ENCODE results near the gene EPHB6.

The EPHB6 gene

DNA sequence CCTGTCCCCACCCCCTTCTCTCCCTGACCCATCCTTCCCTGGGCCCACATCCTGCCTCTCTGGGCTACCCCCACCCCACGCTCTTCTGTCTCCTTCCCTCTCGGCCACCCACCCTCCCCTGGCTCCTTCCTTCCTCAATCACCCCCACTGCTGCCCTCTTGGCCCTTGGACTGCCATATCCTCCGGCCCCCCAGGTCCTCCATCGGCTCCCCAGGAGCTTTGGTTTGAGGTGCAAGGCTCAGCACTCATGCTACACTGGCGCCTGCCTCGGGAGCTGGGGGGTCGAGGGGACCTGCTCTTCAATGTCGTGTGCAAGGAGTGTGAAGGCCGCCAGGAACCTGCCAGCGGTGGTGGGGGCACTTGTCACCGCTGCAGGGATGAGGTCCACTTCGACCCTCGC, 10.9 kb downstream of the EPHB6 start:
- H3K36me3 ChIP-seq (ENCODE audit: insufficient read depth, low read length) = no peaks in the 10 kb centered on the region
- H3K9ac ChIP-seq (ENCODE audit: insufficient read length) = no peak overlapping the region
- no peaks in the 10 kb centered on the region for H3K9me3 ChIP-seq (ENCODE audit: low read depth, low read length)
- DNase-seq (ENCODE audit: low read depth, low spot score) = no peak
- H3K4me3 ChIP-seq = no peak overlapping the region
- no peak overlapping the region for H3K27ac ChIP-seq
- TF ChIP-seq EZH2 (IDR thresholded peaks at IDR 0.05) (no peak), FOXP2 (optimal IDR thresholded peaks at IDR 0.05; ENCODE audit: control extremely low read depth, extremely low read length, insufficient read depth) (no peak), POLR2AphosphoS5 (IDR thresholded peaks at IDR 0.05; ENCODE audit: borderline replicate concordance, low read depth, low read length) (no peak)

DNA sequence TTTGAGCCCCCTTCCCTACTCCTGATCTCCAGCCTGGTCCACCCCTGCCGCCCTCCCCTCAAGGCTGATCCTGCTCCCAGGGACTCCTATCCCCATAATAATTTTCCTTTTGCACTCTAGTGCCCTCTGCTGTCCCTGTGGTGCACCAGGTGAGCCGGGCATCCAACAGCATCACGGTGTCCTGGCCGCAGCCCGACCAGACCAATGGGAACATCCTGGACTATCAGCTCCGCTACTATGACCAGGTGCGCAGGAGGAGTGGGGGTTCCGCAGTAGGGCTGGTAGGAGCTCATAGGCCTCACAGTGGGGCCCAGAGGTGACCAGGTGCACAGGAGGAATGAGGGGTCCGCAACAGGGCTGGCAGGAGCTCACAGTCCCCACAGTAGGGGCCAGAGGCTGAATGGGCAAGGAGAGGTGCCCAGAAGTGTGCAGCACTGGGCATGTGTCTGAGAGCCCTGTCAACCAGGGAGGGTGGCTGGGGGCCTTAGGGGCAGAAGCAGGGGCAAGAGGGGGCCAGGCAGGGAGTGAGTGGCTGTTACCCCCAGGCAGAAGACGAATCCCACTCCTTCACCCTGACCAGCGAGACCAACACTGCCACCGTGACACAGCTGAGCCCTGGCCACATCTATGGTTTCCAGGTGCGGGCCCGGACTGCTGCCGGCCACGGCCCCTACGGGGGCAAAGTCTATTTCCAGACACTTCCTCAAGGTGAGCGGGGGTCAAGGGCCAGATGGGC, 11.7 kb downstream of the EPHB6 start:
- Histone ChIP-seq H3K9ac (ENCODE audit: insufficient read length) (no peak overlapping the region), H3K9me3 (ENCODE audit: low read depth, low read length) (no peaks in the 10 kb centered on the region), H3K27ac (no peak overlapping the region), H3K4me3 (no peak overlapping the region), H3K36me3 (ENCODE audit: insufficient read depth, low read length) (no peaks in the 10 kb centered on the region)
- DNase-seq (ENCODE audit: low read depth, low spot score) = no peak
- TF ChIP-seq EZH2 (IDR thresholded peaks at IDR 0.05) = no peak
- no peak for TF ChIP-seq POLR2AphosphoS5 (IDR thresholded peaks at IDR 0.05; ENCODE audit: borderline replicate concordance, low read depth, low read length)
- no peak for TF ChIP-seq FOXP2 (optimal IDR thresholded peaks at IDR 0.05; ENCODE audit: control extremely low read depth, extremely low read length, insufficient read depth)

DNA sequence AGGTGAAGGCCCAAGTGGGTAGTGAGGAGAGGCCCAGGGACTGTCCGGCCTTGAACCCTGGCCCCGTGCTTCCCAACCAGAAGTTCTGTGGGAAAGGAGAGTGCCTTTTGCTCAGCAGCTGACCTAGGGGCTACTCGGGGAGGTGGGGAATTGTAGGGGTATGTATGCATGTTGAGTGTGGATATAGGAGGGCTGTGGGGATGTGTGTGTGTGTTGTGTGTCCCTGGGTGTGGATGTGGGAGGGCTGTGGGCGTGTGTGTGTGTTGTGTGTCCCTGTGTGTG, 12.2 kb downstream of the EPHB6 start:
- Histone ChIP-seq H3K36me3 (ENCODE audit: insufficient read depth, low read length) (no peaks in the 10 kb centered on the region), H3K4me3 (no peak overlapping the region), H3K9ac (ENCODE audit: insufficient read length) (no peak overlapping the region), H3K27ac (no peak overlapping the region), H3K9me3 (ENCODE audit: low read depth, low read length) (no peaks in the 10 kb centered on the region)
- TF ChIP-seq POLR2AphosphoS5 (IDR thresholded peaks at IDR 0.05; ENCODE audit: borderline replicate concordance, low read depth, low read length) (no peak), FOXP2 (optimal IDR thresholded peaks at IDR 0.05; ENCODE audit: control extremely low read depth, extremely low read length, insufficient read depth) (no peak), EZH2 (IDR thresholded peaks at IDR 0.05) (no peak)
- DNase-seq (ENCODE audit: low read depth, low spot score) = no peak

DNA sequence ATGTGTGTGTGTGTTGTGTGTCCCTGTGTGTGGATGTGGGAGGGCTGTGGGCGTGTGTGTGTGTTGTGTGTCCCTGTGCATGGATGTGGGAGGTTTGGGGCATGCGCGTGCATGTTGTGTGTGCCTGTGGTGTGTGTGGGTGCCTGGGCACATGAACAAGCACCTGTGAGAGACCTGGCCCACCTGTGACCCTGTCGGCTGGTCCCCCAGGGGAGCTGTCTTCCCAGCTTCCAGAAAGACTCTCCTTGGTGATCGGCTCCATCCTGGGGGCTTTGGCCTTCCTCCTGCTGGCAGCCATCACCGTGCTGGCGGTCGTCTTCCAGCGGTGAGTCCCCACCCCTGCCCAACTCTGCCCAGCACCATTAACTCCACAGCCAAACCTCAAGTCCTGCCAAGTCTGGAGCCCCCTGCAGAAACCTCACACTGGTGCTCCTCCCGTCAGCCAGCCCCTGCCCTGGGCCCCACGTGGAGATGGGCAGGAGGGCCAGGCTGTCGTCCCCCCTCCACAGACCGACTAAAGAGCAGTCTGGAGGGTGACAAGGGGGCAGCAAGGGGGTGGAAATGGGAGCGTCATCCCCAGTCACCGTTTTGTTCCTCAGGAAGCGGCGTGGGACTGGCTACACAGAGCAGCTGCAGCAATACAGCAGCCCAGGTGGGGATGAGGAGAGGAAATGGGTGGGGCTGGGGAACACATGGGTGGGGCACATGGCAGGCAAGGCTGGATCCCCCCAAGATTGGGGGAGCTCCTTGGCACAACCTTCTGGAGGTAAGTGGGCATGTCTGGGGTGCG, 12.7 kb downstream of the EPHB6 start:
- no peak overlapping the region for H3K27ac ChIP-seq

DNA sequence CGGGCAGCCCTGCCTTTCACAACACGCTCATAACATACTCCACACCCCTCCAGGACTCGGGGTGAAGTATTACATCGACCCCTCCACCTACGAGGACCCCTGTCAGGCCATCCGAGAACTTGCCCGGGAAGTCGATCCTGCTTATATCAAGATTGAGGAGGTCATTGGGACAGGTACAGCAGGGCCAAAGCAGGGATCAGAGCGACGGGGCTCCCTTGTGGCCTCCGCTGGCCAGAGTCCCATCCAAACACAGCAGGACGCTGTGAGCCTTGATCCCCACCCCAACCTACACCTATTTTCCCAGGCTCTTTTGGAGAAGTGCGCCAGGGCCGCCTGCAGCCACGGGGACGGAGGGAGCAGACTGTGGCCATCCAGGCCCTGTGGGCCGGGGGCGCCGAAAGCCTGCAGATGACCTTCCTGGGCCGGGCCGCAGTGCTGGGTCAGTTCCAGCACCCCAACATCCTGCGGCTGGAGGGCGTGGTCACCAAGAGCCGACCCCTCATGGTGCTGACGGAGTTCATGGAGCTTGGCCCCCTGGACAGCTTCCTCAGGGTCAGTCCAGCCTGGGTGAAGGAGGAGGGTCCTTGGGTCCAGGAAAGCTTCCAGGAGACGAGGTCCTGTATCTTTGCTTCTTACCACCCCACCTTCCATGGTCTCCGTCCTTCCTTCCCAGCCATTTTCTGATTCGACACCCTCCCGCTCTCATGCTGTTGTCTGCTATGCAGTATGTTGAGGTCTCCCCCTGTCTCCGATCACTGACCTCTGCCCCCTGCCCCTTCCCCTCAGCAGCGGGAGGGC, 13.5 kb downstream of the EPHB6 start:
- Histone ChIP-seq H3K9ac (ENCODE audit: insufficient read length) (no peak overlapping the region), H3K36me3 (ENCODE audit: insufficient read depth, low read length) (no peaks in the 10 kb centered on the region), H3K4me3 (no peak overlapping the region), H3K9me3 (ENCODE audit: low read depth, low read length) (no peaks in the 10 kb centered on the region), H3K27ac (no peak overlapping the region)
- TF ChIP-seq POLR2AphosphoS5 (IDR thresholded peaks at IDR 0.05; ENCODE audit: borderline replicate concordance, low read depth, low read length) = no peak
- TF ChIP-seq FOXP2 (optimal IDR thresholded peaks at IDR 0.05; ENCODE audit: control extremely low read depth, extremely low read length, insufficient read depth) = no peak
- TF ChIP-seq EZH2 (IDR thresholded peaks at IDR 0.05) = no peak
- no peak for DNase-seq (ENCODE audit: low read depth, low spot score)

More for the DNA sequence above, 12.7 kb downstream of the EPHB6 start:
- H3K9ac ChIP-seq (ENCODE audit: insufficient read length) = no peak overlapping the region
- H3K4me3 ChIP-seq = no peak overlapping the region
- H3K36me3 ChIP-seq (ENCODE audit: insufficient read depth, low read length) = no peaks in the 10 kb centered on the region
- DNase-seq (ENCODE audit: low read depth, low spot score) = no peak
- H3K9me3 ChIP-seq (ENCODE audit: low read depth, low read length) = no peaks in the 10 kb centered on the region
- TF ChIP-seq FOXP2 (optimal IDR thresholded peaks at IDR 0.05; ENCODE audit: control extremely low read depth, extremely low read length, insufficient read depth) (no peak), POLR2AphosphoS5 (IDR thresholded peaks at IDR 0.05; ENCODE audit: borderline replicate concordance, low read depth, low read length) (no peak), EZH2 (IDR thresholded peaks at IDR 0.05) (no peak)

DNA sequence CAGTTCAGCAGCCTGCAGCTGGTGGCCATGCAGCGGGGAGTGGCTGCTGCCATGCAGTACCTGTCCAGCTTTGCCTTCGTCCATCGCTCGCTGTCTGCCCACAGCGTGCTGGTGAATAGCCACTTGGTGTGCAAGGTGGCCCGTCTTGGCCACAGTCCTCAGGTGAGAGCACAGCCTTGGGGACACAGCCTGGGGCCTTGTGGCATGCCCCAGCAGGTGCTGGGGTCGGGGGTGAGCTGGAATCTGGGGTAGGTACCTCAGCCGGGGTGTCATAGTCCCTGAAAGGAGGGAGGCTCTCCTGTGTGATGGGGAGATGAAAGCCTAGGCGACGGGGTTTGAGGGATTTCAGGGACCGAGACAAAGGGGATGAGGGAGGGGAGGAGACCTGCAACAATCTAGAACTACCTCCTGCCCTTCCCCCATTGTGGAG, 14.1 kb downstream of the EPHB6 start:
- DNase-seq (ENCODE audit: low read depth, low spot score) = no peak
- H3K36me3 ChIP-seq (ENCODE audit: insufficient read depth, low read length) = no peaks in the 10 kb centered on the region
- H3K4me3 ChIP-seq = no peak overlapping the region
- no peaks in the 10 kb centered on the region for H3K9me3 ChIP-seq (ENCODE audit: low read depth, low read length)
- TF ChIP-seq POLR2AphosphoS5 (IDR thresholded peaks at IDR 0.05; ENCODE audit: borderline replicate concordance, low read depth, low read length) (no peak), FOXP2 (optimal IDR thresholded peaks at IDR 0.05; ENCODE audit: control extremely low read depth, extremely low read length, insufficient read depth) (no peak), EZH2 (IDR thresholded peaks at IDR 0.05) (no peak)
- no peak overlapping the region for H3K27ac ChIP-seq
- H3K9ac ChIP-seq (ENCODE audit: insufficient read length) = no peak overlapping the region

DNA sequence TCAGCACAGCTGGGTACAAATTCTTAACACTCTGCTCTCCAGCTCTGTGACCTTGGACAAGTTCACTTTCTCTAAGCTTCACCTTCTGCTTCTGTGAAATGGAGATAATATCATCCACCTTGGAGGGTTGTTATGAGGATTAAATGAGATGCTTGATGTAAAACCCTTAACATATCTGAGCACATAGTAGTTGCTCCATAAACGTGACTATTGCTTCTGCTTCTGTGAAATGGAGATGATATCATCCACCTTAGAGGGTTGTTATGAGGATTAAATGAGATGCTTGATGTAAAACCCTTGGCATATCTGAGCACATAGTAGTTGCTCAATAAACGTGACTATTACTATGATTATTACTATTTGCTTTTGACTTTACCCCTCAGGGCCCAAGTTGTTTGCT, 14.6 kb downstream of the EPHB6 start:
- H3K9me3 ChIP-seq (ENCODE audit: low read depth, low read length) = no peaks in the 10 kb centered on the region
- H3K9ac ChIP-seq (ENCODE audit: insufficient read length) = no peak overlapping the region
- H3K4me3 ChIP-seq = no peak overlapping the region
- no peak for DNase-seq (ENCODE audit: low read depth, low spot score)
- no peaks in the 10 kb centered on the region for H3K36me3 ChIP-seq (ENCODE audit: insufficient read depth, low read length)
- TF ChIP-seq POLR2AphosphoS5 (IDR thresholded peaks at IDR 0.05; ENCODE audit: borderline replicate concordance, low read depth, low read length) = no peak
- TF ChIP-seq FOXP2 (optimal IDR thresholded peaks at IDR 0.05; ENCODE audit: control extremely low read depth, extremely low read length, insufficient read depth) = no peak
- TF ChIP-seq EZH2 (IDR thresholded peaks at IDR 0.05) = no peak
- no peak overlapping the region for H3K27ac ChIP-seq

DNA sequence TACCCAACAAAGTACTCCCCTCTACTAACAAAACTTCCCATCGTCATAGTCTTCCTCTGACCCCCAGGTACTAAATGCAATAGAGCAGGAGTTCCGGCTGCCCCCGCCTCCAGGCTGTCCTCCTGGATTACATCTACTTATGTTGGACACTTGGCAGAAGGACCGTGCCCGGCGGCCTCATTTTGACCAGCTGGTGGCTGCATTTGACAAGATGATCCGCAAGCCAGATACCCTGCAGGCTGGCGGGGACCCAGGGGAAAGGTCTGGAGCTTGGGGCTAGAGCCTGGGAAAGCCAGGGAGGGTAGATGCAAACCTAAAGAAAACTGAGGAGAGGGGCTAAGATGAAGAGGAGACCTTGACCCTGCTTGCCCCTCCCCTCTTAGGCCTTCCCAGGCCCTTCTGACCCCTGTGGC, 15.3 kb downstream of the EPHB6 start:
- no peak for DNase-seq (ENCODE audit: low read depth, low spot score)

More for the DNA sequence above, 15.3 kb downstream of the EPHB6 start:
- TF ChIP-seq EZH2 (IDR thresholded peaks at IDR 0.05) (no peak), FOXP2 (optimal IDR thresholded peaks at IDR 0.05; ENCODE audit: control extremely low read depth, extremely low read length, insufficient read depth) (no peak), POLR2AphosphoS5 (IDR thresholded peaks at IDR 0.05; ENCODE audit: borderline replicate concordance, low read depth, low read length) (no peak)
- Histone ChIP-seq H3K9ac (ENCODE audit: insufficient read length) (no peak overlapping the region), H3K4me3 (no peak overlapping the region), H3K36me3 (ENCODE audit: insufficient read depth, low read length) (no peaks in the 10 kb centered on the region), H3K27ac (no peak overlapping the region), H3K9me3 (ENCODE audit: low read depth, low read length) (no peaks in the 10 kb centered on the region)

Measured in SK-N-MC (cell line).